Renal pelvis (tissue), 4 donors: Measurements from ENCODE around the gene RBP5. TPM values are rescaled to one million over a fixed set of nuclear protein-coding genes. Genes with fewer than 3 reads are reported as not detected.
A peak's percentile ranks its signal among the peaks of the same experiment; 100 is the strongest.

Source experiments
- DNase-seq: peaks from one replicate; pipeline ENCODE4 v3.0.0-alpha.2; 2013
- polyA plus RNA-seq, 3 donors: library from polyadenylated mRNA; unstranded; fragments of 120-200 nt; gene quantifications; one replicate each; pipeline ENCODE4 v1.2.1, GENCODE V29; 2013; ENCODE audit not compliant: insufficient read length in 3 of 3

The RBP5 gene
- polyA plus RNA-seq, 3 donors: 52.3 to 62.9 (median 53.2) TPM

DNA sequence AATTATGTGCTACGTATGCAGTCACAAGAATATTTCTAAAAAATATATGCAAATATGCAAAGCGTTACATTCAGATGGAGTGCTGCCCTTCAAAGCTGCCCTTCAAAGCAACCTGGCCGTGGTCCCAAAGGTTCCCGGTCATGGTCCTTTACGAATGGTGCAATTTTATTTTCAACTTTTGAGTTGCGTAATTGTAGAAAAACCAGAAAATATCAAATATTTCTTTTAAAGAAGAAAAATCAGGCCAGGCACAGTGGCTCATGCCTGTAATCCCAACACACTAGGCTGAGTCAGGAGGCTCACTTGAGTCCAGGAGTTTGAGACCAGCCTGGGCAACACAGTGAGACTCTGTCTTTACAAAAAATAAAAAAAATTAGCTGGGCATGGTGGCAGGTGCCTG lies 22.8 kb upstream of the RBP5 start:
- DNase-seq: no peak

GRCh38 chr12:7150841-7151240 lies 22.2 kb upstream of the RBP5 start:
- no peak for DNase-seq

DNA sequence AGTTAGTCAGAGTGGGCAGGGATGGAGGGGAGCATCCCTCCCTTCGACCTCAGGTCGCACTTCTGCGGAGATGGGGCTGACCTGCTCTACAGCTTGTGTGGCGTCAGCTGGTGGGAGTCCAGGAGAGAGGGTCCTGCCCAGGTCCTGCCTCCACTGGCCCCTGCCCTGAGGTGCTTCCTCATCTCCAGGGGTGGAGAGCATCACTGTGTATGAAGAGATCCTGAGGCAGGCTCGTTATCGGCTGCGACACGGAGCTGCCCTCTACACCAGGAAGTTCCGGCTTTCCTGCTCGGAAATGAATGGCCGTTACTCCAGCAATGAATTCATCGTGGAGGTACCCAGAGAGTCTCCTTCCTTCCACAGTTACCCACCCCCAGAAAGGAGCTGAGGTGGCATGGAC lies 21.7 kb upstream of the RBP5 start:
- no peak for DNase-seq

DNA sequence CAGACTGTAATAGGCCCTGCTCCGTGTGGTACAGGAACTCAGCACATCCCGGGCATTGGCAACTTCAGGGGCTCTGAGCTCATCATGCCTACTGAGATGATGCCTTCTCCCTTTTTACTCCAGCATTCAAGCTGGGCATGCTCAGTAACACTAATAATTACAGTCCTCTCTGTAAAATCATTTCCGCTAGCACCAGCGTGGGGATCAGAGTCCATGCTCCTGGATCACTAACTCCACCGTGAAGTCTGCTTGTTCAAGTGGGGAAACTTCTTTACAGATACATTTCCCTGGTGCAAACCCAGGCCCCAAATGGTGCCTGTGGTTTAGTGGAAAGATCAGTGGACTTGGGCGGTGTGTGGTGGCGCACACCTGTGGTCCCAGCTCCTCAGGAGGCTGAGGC lies 18.2 kb upstream of the RBP5 start:
- DNase-seq: no peak

GRCh38 chr12:7146228-7146627 lies 17.5 kb upstream of the RBP5 start:
- no peak for DNase-seq

DNA sequence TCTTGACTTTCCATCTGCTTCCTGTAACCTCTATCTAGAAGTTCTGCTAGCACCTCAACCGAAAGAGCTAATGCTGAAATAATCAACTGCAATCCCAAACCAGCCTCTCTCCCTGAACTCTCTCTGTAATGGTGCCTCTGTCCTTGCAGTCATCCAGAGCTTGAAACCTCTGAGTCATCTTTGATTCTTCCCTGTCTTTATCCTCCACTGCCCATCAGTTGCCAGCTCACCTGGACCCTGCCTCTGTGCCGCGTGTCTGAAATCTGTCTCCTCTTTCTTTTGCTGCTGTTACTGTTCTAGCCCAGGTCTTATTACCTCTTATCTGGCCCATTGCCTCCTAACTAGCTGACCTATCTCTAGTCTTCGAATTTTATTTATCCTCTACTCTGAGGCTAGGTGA lies 17.0 kb upstream of the RBP5 start:
- DNase-seq: no peak

- DNase-seq: no peak
Measured at GRCh38 chr12:7144414-7145120, 15.9 kb upstream of the RBP5 start.

DNA sequence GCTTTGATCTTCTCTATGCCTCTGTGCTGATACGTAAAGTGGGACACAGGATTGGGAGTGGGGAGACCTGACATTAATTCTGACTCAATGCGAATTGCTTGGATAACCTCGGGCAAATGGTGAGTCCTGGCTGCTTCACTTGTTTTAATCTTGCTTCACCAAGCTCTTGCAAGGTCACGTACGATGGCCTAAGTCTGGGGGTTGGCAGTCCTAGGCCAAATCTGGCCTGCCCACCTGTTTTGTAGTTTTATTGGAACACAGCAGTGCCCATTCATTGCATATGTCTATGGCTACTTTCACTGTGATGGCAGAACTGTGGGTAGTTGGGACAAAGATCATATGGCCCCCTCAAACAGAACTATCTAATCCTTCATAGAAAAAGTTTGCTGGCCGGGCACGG lies 14.9 kb upstream of the RBP5 start:
- no peak for DNase-seq

DNA sequence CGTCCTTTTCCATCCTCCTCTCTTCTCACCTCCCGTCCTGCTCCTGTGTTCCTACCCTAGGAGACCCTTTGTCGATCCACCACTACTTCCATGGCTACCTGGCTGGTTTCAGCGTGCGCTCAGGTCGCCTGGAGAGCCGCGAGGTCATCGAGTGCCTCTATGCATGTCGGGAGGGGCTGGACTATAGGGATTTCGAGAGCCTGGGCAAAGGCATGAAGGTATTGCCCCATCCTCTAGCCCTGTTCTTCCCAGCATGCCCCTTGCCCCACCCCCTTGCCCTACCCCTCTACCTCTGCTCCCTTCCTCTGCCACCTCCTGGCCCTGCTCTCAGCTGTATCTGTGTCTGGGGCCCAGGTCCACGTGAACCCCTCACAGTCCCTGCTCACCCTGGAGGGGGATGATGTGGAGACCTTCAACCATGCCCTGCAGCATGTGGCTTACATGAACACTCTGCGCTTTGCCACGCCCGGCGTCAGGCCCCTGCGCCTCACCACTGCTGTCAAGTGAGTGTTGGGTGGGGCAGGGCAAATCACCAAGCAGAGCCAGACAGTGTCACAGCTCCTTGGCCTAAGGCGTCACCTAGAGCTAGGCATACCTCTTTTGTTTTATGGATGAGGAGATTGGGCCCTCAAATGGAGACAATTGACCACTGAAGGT lies 14.2 kb upstream of the RBP5 start:
- DNase-seq: no peak

- DNase-seq: no peak
Measured at GRCh38 chr12:7142056-7142644, 13.5 kb upstream of the RBP5 start.

DNA sequence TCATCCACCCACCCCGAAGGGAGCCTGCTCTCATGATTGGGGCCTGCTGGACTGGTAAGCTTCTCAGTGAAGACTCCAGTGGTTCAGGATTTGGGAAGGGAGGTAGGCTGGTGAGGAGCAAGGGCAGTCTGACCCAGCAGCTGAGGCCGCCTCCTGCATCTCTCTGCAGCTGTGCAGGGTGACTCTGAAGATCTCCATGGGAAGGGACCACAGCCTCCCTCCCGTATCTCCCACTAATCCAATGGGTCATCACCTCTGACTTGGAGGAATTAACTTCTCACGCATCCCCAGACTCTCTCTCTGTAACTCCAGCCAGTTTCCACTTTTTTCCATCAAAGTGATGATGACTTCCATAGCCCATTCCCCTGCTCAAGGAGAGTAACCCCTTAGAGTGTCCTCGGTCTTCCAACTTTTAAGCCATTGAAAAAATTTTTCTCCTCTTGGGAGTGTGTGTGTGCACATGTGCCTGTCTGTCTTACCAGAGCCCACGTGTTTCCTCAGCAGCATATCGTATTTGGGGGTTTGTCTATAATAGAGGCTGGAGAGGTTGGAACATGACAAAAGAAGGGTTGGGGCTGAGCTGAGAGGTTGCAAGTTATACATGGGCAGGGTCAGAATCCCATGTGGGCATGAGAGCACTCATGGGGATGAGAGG lies 12.8 kb upstream of the RBP5 start:
- no peak for DNase-seq

GRCh38 chr12:7139200-7139599 lies 10.5 kb upstream of the RBP5 start:
- DNase-seq: no peak

DNA sequence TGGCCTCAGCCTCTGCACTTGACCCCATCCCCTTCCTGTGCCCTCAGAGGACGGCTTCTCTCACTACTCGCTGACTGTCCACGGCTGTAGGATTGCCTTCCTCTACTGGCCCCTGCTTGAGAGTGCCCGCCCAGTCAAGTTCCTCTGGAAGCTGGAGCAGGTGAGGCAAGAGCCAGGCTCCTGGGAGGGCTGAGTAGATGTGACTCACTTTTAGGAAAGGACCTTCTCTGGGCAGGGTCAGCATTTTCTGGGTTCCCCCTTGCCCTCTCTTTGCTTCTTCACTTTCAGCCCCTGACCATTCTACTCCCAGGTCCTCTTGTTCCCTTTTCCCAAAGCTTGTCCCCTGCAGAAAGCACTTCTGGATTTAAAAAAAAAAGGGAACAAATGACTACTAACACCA lies 9.2 kb upstream of the RBP5 start:
- DNase-seq: no peak

DNA sequence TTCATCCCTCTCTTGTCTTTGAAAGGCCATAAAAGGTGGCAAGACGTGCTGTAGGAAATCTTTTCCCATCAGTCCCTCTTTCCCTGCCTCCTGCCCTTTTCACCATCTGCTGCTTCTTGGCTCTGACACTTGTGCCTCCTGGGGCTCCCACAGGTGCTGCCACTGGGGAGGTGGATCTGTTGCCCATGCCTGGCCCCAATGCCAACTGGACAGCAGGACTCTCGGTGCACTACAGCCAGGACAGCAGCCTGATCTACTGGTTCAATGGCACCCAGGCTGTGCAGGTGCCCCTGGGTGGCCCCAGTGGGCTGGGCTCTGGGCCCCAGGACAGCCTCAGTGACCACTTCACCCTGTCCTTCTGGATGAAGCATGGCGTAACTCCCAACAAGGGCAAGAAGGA lies 8.0 kb upstream of the RBP5 start:
- DNase-seq: no peak

DNA sequence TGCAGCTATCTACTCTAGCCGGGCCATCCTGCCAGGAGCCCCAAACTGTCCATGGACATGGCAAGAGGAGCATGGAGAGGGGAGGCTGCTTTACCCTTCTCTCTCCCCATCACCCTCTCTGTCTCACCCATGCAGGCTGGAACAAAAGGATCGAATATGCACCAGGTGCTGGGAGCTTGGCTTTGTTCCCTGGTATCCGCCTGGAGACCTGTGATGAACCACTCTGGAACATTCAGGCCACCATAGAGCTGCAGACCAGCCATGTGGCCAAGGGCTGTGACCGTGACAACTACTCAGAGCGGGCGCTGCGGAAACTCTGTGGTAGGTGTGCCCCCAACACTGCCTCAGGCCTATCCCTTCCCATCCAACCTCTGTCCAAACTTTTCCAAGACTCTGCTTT lies 7.4 kb upstream of the RBP5 start:
- DNase-seq: no peak

DNA sequence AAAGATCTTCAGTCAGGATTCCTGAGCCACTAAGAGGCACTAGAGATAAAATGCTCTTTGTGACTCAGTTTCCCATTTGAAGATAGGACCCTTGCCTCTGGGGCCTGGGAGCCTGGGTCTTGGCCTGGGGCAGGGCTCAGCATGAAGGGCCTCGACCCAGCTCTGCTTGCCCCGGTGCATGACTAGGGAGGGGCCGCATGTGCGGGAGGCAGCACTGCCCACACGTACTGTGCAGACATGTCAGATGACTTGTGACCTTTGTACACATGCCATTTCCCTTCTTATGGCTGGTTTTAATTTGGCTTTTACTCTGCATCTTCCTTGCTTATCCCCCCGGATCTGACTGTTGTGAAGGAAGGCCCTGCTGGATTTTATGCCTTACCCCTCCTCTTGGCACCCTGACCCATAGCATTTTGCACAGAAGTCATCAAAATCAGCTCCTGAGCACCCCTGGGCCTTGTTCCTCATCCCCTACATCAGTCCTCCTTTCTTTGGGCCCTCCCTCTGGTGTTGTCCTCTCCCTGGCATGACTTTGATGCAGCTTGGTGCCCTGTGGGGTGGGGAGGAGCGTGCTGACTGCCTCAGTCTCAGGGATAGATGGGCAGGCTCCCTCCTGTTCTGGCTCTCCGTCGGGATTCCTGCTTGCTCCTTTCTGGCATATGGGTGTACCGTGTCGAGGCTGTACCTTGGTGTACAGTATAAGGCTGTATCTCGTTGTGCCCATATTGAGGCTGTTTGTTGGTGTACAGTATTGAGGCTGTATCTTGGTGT lies 5.9 kb upstream of the RBP5 start:
- no peak for DNase-seq

DNA sequence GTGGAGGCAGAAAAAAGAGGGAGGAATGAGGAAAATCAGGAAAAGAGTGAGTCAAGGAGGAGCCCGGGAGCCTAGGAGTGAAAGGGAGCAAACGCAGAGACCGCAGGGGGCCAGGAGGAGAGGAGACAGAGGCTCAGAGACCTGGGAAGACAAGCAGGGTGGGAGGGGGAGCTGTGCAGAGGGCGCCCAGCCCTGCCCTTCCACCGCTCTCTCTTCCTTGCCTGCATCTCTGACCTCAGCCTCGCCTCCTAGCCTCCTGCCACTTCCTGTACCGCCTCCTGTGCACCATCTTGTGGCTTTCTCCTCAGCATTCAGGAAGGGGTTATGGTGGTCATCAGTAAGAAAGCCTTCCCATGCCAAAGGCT lies 2.8 kb upstream of the RBP5 start:
- no peak for DNase-seq

GRCh38 chr12:7130701-7131501 lies 2.2 kb upstream of the RBP5 start:
- DNase-seq: no peak

DNA sequence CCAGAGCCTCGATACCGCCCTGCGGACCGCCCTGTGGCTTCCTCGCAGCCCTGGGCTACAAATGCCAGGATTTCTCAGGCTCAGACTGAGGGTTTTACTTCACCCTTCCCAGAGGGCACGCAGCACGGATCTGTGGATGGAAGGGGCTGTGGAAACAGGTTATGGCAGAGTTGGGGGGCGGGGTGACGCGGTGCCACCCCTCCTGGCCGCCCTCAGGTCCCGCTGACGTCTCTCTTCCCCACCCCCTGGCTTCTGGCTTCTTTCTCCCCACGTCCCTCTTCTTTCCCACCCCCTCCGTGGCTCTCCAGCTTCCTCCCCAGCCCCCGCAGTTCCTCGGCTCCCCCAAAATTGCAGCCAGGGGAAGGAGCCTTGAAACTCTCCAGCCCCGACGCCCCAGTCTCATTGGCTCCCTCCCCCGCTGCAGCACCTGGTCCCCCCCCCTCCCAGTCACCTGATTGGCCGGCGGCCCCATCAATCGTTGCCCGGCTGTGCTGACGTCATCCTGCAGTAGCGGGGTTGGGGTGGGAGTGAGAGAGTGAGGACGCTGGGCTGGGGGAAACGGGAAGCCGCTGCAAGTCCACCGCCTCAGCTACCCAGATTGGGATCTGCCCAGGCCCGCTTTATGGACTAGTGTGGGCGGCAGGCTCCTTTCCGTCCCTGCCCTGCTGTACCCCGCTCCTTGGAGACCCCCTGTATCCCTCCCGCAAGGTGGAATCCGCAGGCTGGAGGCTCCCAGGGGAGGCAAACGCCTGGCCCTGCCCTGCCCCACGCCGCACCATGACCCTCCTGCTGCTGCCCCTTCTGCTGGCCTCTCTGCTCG lies 1.4 kb upstream of the RBP5 start, which contains the start of gene CLSTN3:
Gene CLSTN3 (plus strand): TSS at position 500 of the 820 bp plus-strand sequence. CDS start 278 bp downstream, at position 778.
- DNase-seq: peak; percentile 88

- DNase-seq: no peak
Measured at GRCh38 chr12:7129287-7129871, 690 bp upstream of the RBP5 start.
